GM12873 (cell line): ENCODE data around the gene KCNQ1.

Experiments
- CTCF ChIP-seq: IDR thresholded peaks from 2 replicates; pipeline ENCODE4 v1.5.1; 2012; ENCODE audit warnings: low read depth, mild to moderate bottlenecking, moderate library complexity, low read length, control low read depth; ENCODE audit not compliant: insufficient read depth; ENCODE audit errors: missing control alignments

KCNQ1 gene

DNA sequence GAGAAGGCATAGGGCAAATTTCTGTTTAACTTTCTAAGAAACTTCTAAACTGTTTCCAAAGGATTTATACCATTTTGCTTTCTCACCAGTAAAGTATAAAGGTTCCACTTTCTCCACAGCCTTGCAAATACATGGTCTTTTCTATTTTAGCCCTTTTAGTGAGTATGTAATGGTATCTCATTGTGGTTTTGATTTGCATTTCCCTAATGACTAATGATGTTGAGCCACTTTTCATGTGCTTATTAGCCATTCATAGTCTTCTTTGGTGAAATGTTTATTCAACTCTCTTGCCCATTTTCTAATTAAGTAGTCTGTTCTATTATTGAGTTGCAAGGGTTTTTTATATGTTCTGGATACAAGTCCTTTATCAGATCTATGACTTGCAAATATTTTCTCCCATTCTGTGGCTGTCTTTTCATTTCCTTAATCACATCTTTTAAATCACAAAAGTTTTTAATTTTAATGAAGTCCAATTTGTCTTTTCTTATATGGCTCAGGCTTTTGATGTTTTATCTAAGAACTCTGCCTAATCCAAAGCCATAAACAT is 338.8 kb downstream of the KCNQ1 start:
- TF ChIP-seq CTCF: no peak

GRCh38 chr11:2787816-2788167 is 343.0 kb downstream of the KCNQ1 start:
- no peak for TF ChIP-seq CTCF

- no peak for TF ChIP-seq CTCF
Measured at GRCh38 chr11:2788168-2789071, 343.6 kb downstream of the KCNQ1 start.

DNA sequence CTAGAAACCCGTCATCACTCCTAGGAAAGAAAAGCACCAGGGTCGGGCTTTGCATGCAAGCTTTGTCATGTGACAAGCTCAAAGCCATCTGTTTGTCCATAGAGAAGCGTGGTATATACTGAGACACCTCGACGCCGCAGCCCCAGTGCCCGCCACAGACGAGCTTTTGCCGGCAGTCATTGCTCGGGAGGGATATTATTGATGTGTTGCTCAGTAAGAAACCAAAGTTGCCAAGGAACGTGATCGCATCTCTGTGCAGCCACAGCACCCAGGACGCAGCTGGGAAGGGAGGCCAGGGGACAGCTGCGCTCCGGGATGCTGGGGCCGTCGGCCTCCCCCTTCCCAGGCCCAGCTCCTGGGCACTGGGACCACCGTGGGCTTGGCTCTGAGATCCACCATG is 344.5 kb downstream of the KCNQ1 start:
- no peak for TF ChIP-seq CTCF

- no peak for TF ChIP-seq CTCF
Measured at GRCh38 chr11:2789791-2790567, 345.2 kb downstream of the KCNQ1 start.

DNA sequence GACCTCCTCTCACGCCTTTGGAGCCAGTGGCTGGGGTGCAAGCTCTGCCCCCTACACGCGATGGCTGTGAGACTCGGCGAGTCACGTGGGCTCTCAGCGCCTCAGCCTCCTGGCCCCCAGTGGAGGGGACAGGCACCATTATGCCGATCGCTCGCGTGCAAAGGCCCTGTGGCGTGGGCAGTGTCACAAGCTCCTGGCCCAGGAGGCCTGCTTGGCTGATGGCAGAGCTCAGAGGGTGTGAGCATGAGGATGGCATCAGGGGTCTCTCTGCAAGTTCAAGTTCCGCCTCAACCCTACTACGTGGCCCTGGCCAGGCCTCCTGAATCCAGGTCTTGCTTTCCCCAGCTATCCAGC is 345.7 kb downstream of the KCNQ1 start:
- TF ChIP-seq CTCF: no peak

DNA sequence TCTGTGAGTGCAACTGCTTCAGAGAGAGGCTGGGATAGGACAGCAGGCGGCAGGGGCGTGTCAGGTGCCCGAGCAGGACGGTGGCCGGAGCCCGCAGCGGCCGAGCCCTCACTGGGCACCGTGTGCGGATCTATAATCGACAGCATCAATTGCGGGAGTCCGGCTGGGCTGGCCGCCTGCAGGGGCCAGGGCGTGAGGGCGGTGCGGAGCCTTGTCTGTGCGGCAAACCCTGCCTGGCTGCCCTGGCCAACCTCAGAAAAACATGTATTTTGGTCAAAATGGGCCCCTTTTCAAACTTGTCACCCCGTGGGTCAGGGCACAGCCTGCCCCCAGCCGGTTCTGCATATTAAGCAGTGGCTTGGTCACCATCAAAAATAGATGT is 346.3 kb downstream of the KCNQ1 start:
- TF ChIP-seq CTCF: no peak
